Neural cell (in vitro differentiated cells): ENCODE results near the gene TPGS1. TPM values are rescaled to one million over a fixed set of nuclear protein-coding genes. Genes with fewer than 3 reads are reported as not detected.

Source experiments
- H2AFZ ChIP-seq: fragments of 200-600, 300-800 bp; sonication (generic), shearing (Covaris generic); 2 replicates; pipeline ENCODE4 v1.6.0; 2014; ENCODE audit warnings: low read depth, mild to moderate bottlenecking, antibody characterized with exemption, low read length, moderate library complexity
- H3F3A ChIP-seq: fragments of 200-600 bp; shearing (Covaris generic); 2 replicates; pipeline ENCODE4 v1.6.1; 2016; ENCODE audit warnings: mild to moderate bottlenecking, moderate library complexity, mixed read lengths, antibody characterized with exemption, low read length; ENCODE audit not compliant: insufficient read depth, poor library complexity, severe bottlenecking
- H3K27ac ChIP-seq: fragments of 200-600, 300-800 bp; sonication (generic), shearing (Covaris generic); 2 replicates; pipeline ENCODE4 v1.5.1; 2014; ENCODE audit warnings: mild to moderate bottlenecking, low read length, moderate library complexity
- H3K27me3 ChIP-seq: fragments of 300-800, 200-600 bp; sonication (generic), shearing (Covaris generic); 2 replicates; pipeline ENCODE4 v1.6.0; 2014; ENCODE audit warnings: mild to moderate bottlenecking, low read depth, low read length, moderate library complexity; ENCODE audit not compliant: insufficient read depth
- H3K36me3 ChIP-seq: fragments of 300-800, 200-600 bp; sonication (generic), shearing (Covaris generic); 2 replicates; pipeline ENCODE4 v1.5.1; 2014; ENCODE audit warnings: mild to moderate bottlenecking, antibody characterized with exemption, low read length, moderate library complexity; ENCODE audit not compliant: insufficient read depth
- H3K4me2 ChIP-seq: fragments of 300-800, 200-600 bp; sonication (generic), shearing (Covaris generic); 2 replicates; pipeline ENCODE4 v1.6.0; 2014; ENCODE audit warnings: mild to moderate bottlenecking, low read length
- H3K4me3 ChIP-seq: fragments of 300-800, 200-600 bp; sonication (generic), shearing (Covaris generic); 2 replicates; pipeline ENCODE4 v1.5.1; 2014; ENCODE audit warnings: mild to moderate bottlenecking, low read length, moderate library complexity
- H3K79me2 ChIP-seq: fragments of 200-600 bp; shearing (Covaris generic); replicated peaks from 2 replicates; pipeline ENCODE4 v1.6.0; 2014; ENCODE audit warnings: mild to moderate bottlenecking, low read length, moderate library complexity; ENCODE audit not compliant: insufficient read depth
- H3K9ac ChIP-seq: fragments of 300-800, 200-600 bp; sonication (generic), shearing (Covaris generic); 2 replicates; pipeline ENCODE4 v1.6.1; 2016; ENCODE audit warnings: mild to moderate bottlenecking, low read length, mixed read lengths
- H3K9me2 ChIP-seq: fragments of 200-600 bp; shearing (Covaris generic); 2 replicates; pipeline ENCODE4 v1.6.1; 2016; ENCODE audit warnings: mild to moderate bottlenecking, low read length, mixed read lengths; ENCODE audit not compliant: insufficient read depth
- H3K9me3 ChIP-seq: fragments of 200-600, 300-800 bp; sonication (generic), shearing (Covaris generic); 2 replicates; pipeline ENCODE4 v1.6.1; 2016; ENCODE audit warnings: mild to moderate bottlenecking, mixed run types, low read length, moderate library complexity, mixed read lengths
- H4K20me1 ChIP-seq: fragments of 200-600 bp; shearing (Covaris generic); 2 replicates; pipeline ENCODE4 v1.6.1; 2016; ENCODE audit warnings: mild to moderate bottlenecking, mixed run types; ENCODE audit not compliant: insufficient read depth
- CTCF ChIP-seq: fragments of 450-650 bp; IDR thresholded peaks from 2 replicates; pipeline ENCODE4 v1.5.1; 2014; ENCODE audit warnings: antibody characterized with exemption, mild to moderate bottlenecking, moderate library complexity; ENCODE audit not compliant: poor library complexity, severe bottlenecking
- EP300 ChIP-seq: fragments of 450-650 bp; conservative IDR thresholded peaks from 2 replicates; pipeline ENCODE4 v1.6.1; 2014; ENCODE audit warnings: antibody characterized with exemption, mild to moderate bottlenecking, moderate library complexity; ENCODE audit not compliant: poor library complexity, severe bottlenecking
- EZH2 ChIP-seq: fragments of 200-600, 300-800 bp; shearing (Covaris generic), sonication (generic); IDR thresholded peaks from 2 replicates; pipeline ENCODE4 v1.6.1; 2014; ENCODE audit warnings: antibody characterized with exemption, low read length, borderline replicate concordance, mild to moderate bottlenecking; ENCODE audit not compliant: insufficient read depth, poor library complexity, severe bottlenecking
- MXI1 ChIP-seq: fragments of 450-650 bp; conservative IDR thresholded peaks from 2 replicates; pipeline ENCODE4 v1.6.1; 2014; ENCODE audit warnings: antibody characterized with exemption, mild to moderate bottlenecking; ENCODE audit not compliant: poor library complexity, severe bottlenecking
- POLR2AphosphoS5 ChIP-seq: IDR thresholded peaks from 2 replicates; pipeline ENCODE4 v1.6.1; 2012
- RAD21 ChIP-seq: fragments of 450-650 bp; conservative IDR thresholded peaks from 2 replicates; pipeline ENCODE4 v1.6.1; 2014; ENCODE audit warnings: antibody characterized with exemption, mild to moderate bottlenecking, moderate library complexity
- REST ChIP-seq: IDR thresholded peaks from 2 replicates; pipeline ENCODE4 v1.6.1; 2012; ENCODE audit warnings: borderline replicate concordance
- SMC3 ChIP-seq: fragments of 450-650 bp; conservative IDR thresholded peaks from 2 replicates; pipeline ENCODE4 v1.6.1; 2014; ENCODE audit warnings: antibody characterized with exemption, mild to moderate bottlenecking, moderate library complexity; ENCODE audit not compliant: poor library complexity
- TAF1 ChIP-seq: IDR thresholded peaks from 2 replicates; pipeline ENCODE4 v1.6.1; 2012; ENCODE audit warnings: low read depth
- polyA plus RNA-seq: library from polyadenylated mRNA; depleted of rRNA; stranded (reverse); fragments of >200 nt; gene quantifications from 2 replicates; pipeline ENCODE4 v1.2.3, GENCODE V29; 2014

Gene TPGS1
- polyA plus RNA-seq, 1 donor from 2014 or later = 79.6 TPM

- TF ChIP-seq EP300 = no peak
- no peak for TF ChIP-seq TAF1
- TF ChIP-seq CTCF = no peak
- no peak for TF ChIP-seq POLR2AphosphoS5
- TF ChIP-seq REST = no peak
- no peak for TF ChIP-seq RAD21
- TF ChIP-seq MXI1 = no peak
- TF ChIP-seq SMC3 = no peak
- TF ChIP-seq EZH2 = no peak
- no peaks in the 10 kb centered on the region for H3F3A ChIP-seq
- no peaks in the 10 kb centered on the region for H4K20me1 ChIP-seq
- H3K9ac ChIP-seq = peak overlapping the region; percentile 28
- H2AFZ ChIP-seq = no peak overlapping the region
- no peaks in the 10 kb centered on the region for H3K79me2 ChIP-seq
- no peaks in the 10 kb centered on the region for H3K36me3 ChIP-seq
- no peak overlapping the region for H3K27ac ChIP-seq
- peaks cover under 1% of the 10 kb centered on the region for H3K9me3 ChIP-seq
- H3K4me3 ChIP-seq = no peak overlapping the region
- H3K27me3 ChIP-seq = no peaks in the 10 kb centered on the region
- H3K4me2 ChIP-seq = no peak overlapping the region
- H3K9me2 ChIP-seq = no peaks in the 10 kb centered on the region
Measured at GRCh38 chr19:485583-486236, 21.6 kb upstream of the TPGS1 start.

- TF ChIP-seq MXI1 (peak; percentile 82), EZH2 (no peak), POLR2AphosphoS5 (peak; percentile 96), SMC3 (no peak), REST (no peak), RAD21 (peak; percentile 41), EP300 (peak; percentile 45), CTCF (no peak), TAF1 (peak; percentile 70)
- H3K9me2 ChIP-seq = no peaks in the 10 kb centered on the region
- H3K79me2 ChIP-seq = no peaks in the 10 kb centered on the region
- H3K9me3 ChIP-seq = no peaks in the 10 kb centered on the region
- H3K27me3 ChIP-seq = no peaks in the 10 kb centered on the region
- no peaks in the 10 kb centered on the region for H3K36me3 ChIP-seq
- no peaks in the 10 kb centered on the region for H4K20me1 ChIP-seq
- H2AFZ ChIP-seq = peak overlapping the region; percentile 21
- H3K27ac ChIP-seq = peak overlapping the region; percentile 91
- peak overlapping the region; percentile 80 for H3K4me2 ChIP-seq
- no peaks in the 10 kb centered on the region for H3F3A ChIP-seq
- H3K9ac ChIP-seq = peak overlapping the region; percentile 91
- H3K4me3 ChIP-seq = peak overlapping the region; percentile 85
Measured at GRCh38 chr19:488505-489417, 18.5 kb upstream of the TPGS1 start.
